Measurements from ENCODE around the gene EREG. TPM values are rescaled to one million over a fixed set of nuclear protein-coding genes. Genes with fewer than 3 reads are reported as not detected.

The EREG gene, protein sequence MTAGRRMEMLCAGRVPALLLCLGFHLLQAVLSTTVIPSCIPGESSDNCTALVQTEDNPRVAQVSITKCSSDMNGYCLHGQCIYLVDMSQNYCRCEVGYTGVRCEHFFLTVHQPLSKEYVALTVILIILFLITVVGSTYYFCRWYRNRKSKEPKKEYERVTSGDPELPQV
- polyA plus RNA-seq (ENCODE audit: insufficient read length in 4 of 4), result under 1 TPM in 2 of 4 donors, not detected in 2; 0.10 to 0.19 TPM

DNA sequence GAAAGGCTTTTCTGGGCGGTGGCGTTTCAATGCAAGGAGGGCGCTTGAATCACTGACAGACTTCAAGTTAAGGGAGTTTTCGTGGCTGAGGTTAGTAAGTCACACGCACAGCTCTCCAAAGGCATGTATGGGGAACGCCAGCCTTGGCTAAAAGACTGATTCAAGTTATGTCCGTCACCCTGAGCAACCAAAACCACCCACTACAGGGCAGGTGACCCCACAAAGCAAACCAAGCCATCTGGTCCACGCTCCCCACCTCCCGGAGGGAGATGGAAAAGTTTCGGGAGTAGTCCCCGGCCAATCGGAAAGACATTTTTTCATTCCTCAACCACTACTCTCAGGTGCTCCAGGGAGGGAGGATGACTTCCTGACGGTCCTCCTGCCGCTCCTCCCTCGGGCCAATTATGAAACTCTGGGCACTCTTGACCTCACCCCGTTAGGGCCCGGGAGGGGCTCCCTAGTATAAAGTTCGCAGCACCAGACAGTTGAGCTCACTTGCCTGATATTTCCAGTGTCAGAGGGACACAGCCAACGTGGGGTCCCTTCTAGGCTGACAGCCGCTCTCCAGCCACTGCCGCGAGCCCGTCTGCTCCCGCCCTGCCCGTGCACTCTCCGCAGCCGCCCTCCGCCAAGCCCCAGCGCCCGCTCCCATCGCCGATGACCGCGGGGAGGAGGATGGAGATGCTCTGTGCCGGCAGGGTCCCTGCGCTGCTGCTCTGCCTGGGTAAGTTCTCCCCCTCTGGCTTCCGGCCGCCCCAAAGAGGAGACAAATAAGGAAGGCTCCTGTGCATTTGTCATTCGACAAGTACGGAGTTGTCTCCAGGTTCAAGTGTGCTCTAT lies at the start of gene EREG:
TSS of gene EREG (plus strand) at position 494 of the 840 bp plus-strand sequence. CDS start at position 658, 164 bp downstream.
- DNase-seq (ENCODE audit: low read depth in 4 of 4, low spot score in 3 of 4), result no peak

DNA sequence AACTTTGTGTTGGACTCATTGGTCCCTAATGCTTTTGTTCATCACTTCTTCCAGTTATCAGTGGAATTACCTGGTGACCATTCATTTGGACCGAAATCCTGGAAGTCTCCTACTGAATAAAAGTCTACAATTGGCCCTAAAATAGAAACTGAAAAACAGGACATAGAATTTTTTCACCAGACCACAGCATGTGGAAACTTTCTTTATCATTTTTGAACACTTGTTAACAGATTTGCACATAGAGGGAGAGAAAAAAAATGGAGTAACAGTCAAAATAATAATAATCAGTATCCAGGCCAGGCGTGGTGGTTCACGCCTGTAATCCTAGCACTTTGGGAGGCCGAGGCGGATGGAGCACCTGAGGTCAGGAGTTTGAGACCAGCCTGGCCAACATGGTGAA lies 49.6 kb upstream of the EREG start:
- no peak for DNase-seq (ENCODE audit: low read depth in 4 of 4, low spot score in 3 of 4)

DNA sequence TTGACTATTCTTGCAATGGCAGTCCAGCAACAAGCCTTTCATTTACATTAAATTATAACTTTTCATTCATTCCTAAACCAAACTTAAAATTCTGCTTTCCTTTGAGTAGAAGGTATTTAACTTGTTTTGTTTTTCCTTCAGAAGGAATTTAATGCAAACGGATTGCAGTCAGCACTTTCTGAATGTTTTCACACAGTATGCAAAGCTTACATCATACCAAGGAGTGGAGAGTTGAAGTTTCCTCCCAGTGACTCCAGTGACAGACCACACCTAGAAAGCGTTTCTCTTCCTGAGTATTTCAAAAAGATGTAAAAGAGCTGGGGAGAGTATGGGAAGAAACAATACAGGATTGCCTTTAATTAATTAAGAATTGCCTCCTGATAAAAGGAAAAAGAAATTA lies 48.5 kb upstream of the EREG start:
- DNase-seq (ENCODE audit: low read depth in 4 of 4, low spot score in 3 of 4), result no peak

DNA sequence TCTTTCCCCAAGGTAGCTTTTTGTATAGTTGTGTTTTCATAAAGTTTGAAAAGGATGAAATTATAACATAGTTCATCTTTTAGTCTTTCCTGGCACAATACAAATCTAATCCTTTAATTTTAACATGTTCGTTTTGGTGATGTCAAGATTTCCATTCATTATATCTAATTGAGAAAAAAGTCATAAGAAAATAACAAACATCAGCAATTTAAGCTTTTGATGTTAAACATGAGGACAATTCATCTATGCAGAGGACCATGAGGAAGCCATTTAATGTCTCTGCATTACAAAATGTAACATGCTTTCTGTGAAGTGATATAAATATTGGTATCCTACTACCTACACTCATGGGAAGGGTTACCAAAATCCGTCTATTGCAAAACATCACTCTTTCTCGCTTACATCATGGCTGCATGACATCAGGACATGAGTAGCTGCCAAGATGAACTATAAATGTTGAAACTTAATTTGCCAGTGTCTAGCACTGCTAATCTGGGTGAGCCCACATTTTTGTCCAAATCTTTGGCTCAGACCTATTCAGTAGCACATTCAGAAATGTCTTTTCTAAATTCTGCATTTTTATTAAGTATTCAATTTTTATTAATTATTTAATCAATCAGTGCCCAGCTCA lies 47.2 kb upstream of the EREG start:
- DNase-seq (ENCODE audit: low read depth in 4 of 4, low spot score in 3 of 4), result no peak

DNA sequence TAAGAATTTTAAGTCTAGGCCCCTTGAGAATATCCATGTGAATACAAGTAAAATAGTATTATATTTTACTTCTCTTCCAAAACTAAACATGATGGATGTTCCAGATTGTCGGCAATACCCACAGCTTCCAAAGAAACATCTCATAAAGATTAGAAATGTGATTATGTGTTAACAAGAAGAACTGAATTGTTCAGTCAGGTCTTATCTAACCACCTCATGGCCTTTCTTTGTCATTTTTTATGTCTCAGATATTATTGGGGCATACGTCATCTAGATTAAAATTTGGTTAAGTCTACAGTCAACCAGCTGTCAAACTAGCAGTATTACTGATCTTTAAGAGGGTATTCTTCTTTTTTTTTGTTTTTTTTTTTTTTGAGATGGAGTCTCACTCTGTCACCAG lies 46.7 kb upstream of the EREG start:
- no peak for DNase-seq (ENCODE audit: low read depth in 4 of 4, low spot score in 3 of 4)

DNA sequence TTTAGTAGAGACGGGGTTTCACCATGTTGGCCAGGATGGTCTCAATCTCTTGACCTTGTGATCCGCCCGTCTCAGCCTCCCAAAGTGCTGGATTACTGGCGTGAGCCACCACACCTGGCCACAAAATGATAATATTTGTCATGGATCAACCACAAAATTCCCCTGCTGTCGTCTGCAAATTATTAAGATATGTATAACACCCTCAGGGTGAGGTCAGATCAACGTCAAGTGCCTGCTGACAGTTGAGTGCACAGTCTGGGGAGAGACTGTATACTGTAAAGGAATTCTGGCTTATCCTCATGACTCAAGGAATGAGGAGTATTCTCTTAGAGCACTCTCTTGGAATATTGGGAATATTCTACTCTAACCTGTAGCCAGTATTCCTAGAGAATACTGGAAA lies 45.5 kb upstream of the EREG start:
- no peak for DNase-seq (ENCODE audit: low read depth in 4 of 4, low spot score in 3 of 4)

GRCh38 chr4:74320559-74321118 lies 44.3 kb upstream of the EREG start:
- peak; percentile 8 to 36 (median 16) for DNase-seq (ENCODE audit: low read depth in 4 of 4, low spot score in 3 of 4)

GRCh38 chr4:74322301-74322700 lies 42.6 kb upstream of the EREG start:
- DNase-seq (ENCODE audit: low read depth in 4 of 4, low spot score in 3 of 4), result no peak

DNA sequence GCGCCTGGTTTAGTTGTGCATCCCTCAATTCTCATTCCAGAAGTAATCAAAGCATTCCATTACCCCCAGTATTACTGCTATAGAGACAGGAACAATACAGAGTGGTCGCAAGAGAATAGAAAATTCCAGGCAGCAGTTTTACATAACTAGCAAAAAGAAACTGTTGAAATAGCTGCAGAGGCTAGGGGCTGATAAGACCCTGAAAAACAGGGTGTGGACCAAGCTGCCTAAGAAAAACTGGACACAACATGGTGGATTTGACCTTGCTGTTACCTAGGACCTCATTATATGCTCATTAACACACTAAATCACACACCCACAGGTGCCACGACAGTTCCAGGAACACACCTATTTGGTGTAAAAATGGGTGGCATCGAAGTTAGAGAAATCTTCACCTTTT lies 41.3 kb upstream of the EREG start:
- no peak for DNase-seq (ENCODE audit: low read depth in 4 of 4, low spot score in 3 of 4)

DNA sequence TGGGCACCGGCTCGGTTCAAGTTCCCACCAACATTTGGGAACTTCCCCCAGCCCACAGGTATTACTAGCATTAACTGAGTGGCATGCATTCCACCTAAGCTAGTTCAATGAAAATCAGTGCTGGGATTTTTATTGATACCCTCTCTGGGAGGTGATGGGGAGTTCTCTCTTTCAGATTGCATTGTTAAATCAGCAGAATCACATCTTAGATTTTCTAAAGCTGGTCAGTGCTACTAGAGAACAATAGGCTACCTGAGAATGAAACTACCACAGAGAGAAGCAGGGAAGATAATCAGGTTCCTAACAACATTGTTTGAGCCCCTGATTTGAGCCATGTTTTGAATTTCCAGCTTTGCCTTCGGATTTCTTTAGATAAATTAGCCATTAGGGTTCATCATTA lies 40.7 kb upstream of the EREG start:
- no peak for DNase-seq (ENCODE audit: low read depth in 4 of 4, low spot score in 3 of 4)

GRCh38 chr4:74325886-74326285 lies 39.1 kb upstream of the EREG start:
- no peak for DNase-seq (ENCODE audit: low read depth in 4 of 4, low spot score in 3 of 4)

- DNase-seq (ENCODE audit: low read depth in 4 of 4, low spot score in 3 of 4), result no peak
Observed at GRCh38 chr4:74327762-74328161, 37.2 kb upstream of the EREG start.

DNA sequence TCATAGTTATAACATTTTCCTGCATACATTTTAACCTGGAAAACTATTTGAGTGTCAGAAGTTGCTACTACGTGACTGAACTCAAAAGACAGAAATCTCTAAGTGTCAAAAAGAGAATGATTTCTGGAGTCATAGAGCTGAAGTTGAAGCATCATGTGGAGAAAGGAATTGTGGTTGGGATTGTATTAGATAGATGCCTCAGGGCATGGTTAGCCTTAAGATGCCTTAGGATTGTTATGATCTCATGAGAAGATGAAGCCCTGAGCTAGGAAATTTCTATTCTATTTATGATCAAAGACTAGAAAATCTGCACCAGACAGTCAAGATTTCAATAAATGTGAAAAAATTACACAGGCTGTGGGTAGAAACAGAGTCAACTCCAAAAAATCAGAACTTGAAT lies 36.4 kb upstream of the EREG start:
- no peak for DNase-seq (ENCODE audit: low read depth in 4 of 4, low spot score in 3 of 4)

- DNase-seq (ENCODE audit: low read depth in 4 of 4, low spot score in 3 of 4), result no peak
Observed at GRCh38 chr4:74329307-74329706, 35.6 kb upstream of the EREG start.

DNA sequence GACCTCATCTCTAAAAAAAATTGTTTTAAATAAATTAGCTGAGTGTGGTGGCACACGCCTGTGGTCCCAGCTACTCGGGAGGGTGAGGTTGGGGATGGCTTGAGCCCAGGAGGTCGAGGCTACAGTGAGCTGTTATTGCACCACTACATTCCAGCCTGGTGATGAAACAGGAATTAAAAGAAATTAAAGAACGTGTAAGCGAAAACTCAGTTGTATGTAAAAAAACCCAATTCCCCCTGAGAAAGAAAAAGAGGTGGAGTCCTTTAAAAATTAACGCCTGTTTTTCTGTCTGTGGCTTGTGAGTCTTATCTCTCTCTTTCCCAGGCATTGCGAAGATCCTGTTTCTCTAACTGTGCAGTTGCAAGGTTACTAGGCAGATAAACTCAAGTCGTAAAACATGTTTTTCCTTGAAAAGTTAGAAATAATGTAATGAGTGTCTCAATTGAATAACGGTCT lies 34.6 kb upstream of the EREG start:
- DNase-seq (ENCODE audit: low read depth in 4 of 4, low spot score in 3 of 4), result no peak

GRCh38 chr4:74331252-74331651 lies 33.7 kb upstream of the EREG start:
- DNase-seq (ENCODE audit: low read depth in 4 of 4, low spot score in 3 of 4), result no peak

- no peak for DNase-seq (ENCODE audit: low read depth in 4 of 4, low spot score in 3 of 4)
Observed at GRCh38 chr4:74331944-74332343, 33.0 kb upstream of the EREG start.

DNA sequence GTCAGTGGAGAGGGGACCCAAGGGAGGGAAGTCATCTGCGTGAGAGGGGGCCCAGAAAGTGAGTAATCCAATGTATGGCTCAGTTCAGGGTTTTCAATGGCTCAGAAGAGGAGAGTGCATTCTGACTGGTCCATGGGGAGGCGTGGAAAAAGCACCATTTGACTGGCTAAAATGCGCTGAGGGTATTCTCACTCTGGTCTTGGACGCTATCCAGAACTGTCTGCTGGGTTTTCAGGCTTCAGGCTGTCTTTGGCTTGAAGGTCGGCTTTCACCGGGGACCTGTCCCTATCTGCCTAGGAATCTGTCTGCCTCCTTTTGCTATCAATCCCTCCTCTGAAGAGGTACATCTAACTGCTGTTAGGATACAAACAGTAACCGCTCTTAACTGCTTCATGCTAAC lies 30.3 kb upstream of the EREG start:
- no peak for DNase-seq (ENCODE audit: low read depth in 4 of 4, low spot score in 3 of 4)

DNA sequence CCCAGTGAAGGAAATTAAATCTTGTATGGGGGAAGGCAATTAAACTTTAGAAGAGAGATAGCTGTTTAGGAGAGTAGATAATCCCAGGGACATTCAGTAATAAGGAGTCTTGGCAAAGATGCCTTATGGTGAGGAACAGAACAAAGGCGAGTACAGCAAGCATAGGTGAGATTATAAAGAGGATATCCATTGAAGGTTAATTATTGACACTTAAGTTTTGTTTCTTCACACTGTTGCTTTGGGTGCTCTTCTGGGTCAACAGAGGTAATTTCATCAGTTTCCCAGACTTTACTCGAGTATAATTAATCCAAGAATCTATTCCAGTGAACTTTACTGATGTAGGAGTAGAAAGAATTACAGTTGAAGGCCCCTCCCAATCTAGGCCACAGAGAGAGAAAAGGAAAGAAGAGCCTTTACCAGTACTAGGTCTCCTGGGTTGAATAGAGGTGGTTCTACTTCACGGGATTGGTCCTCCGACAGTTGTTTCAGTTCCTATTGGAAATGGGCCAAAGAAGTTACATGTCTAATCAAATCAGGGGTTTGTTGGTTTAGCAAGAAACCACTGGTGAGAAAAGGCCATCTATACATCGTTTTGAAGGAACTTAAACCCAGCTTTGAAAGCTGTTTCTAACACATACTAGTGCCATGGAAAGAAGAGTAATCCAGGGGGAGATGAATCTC lies 29.5 kb upstream of the EREG start:
- no peak for DNase-seq (ENCODE audit: low read depth in 4 of 4, low spot score in 3 of 4)

DNA sequence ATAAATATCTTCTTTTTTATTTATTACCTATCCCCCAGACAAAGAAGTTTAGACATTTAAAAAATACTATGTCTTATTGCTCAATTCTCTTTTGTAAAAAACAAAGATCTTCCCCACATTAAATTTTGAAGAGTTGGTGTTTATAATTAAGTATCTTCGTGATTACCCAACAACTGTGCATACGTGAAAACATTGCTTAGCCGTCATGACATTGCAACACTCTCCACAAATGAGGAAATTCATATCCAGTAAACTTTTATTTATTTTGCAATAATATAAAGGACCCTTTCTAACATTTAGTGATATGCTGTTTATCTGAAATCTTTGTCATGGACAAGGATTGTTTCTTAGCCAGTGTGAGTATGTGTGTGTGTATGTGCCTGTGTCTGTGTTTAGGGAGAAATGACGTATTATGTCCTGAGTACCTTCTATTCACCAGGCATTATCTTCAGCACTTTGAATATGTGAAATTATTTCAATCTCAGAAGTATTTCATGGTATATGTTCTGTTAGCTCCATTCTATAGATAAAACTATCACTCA lies 26.1 kb upstream of the EREG start:
- DNase-seq (ENCODE audit: low read depth in 4 of 4, low spot score in 3 of 4), result no peak

- DNase-seq (ENCODE audit: low read depth in 4 of 4, low spot score in 3 of 4), result no peak
Observed at GRCh38 chr4:74339501-74339900, 25.4 kb upstream of the EREG start.
